Kidney (tissue), 14 donors: ENCODE data around the gene LDLRAD4. TPM values are rescaled to one million over a fixed set of nuclear protein-coding genes. Genes with fewer than 3 reads are reported as not detected.

Source experiments
- DNase-seq, 5 donors: peaks; one replicate each; pipeline ENCODE4 v3.0.0-alpha.2; 2013 to 2020
- FAIRE-seq: peaks from 2 replicates; lab custom pipeline; 2012; peaks lifted over from hg19 to GRCh38; lab: Jason Lieb, UNC
- H3K27ac ChIP-seq, 2 donors: one replicate each; pipeline ENCODE4 v1.7.0; 2013; ENCODE audit warnings: low read depth in 2 of 2, low read length in 2 of 2, inconsistent platforms in 1 of 2
- H3K27me3 ChIP-seq: one replicate; pipeline ENCODE4 v1.7.1; 2013; ENCODE audit warnings: low read length, inconsistent platforms; ENCODE audit not compliant: control insufficient read depth, insufficient read depth
- H3K36me3 ChIP-seq, 3 donors: one replicate each; pipeline versions ENCODE4 v1.7.0 to v1.7.1; 2013; ENCODE audit warnings: low read length in 3 of 3, control low read depth in 1 of 3, inconsistent platforms in 1 of 3; ENCODE audit not compliant: insufficient read depth in 3 of 3, control insufficient read depth in 2 of 3
- H3K4me1 ChIP-seq, 3 donors: one replicate each; pipeline versions ENCODE4 v1.7.0 to v1.7.1; 2013; ENCODE audit warnings: low read length in 3 of 3, inconsistent platforms in 1 of 3, low read depth in 1 of 3; ENCODE audit not compliant: control insufficient read depth in 2 of 3, insufficient read depth in 2 of 3
- H3K4me3 ChIP-seq, 3 donors: one replicate each; pipeline versions ENCODE4 v1.7.0 to v1.8.1; 2013; ENCODE audit warnings: low read length in 3 of 3, control low read depth in 1 of 3, inconsistent platforms in 1 of 3
- H3K9ac ChIP-seq, 3 donors: one replicate each; pipeline versions ENCODE4 v1.7.0 to v1.7.1; 2013; ENCODE audit warnings: low read length in 3 of 3, control low read depth in 1 of 3, inconsistent platforms in 1 of 3
- H3K9me3 ChIP-seq, 3 donors: one replicate each; pipeline versions ENCODE4 v1.7.0 to v1.7.1; 2013; ENCODE audit warnings: low read length in 3 of 3, control low read depth in 1 of 3, inconsistent platforms in 1 of 3; ENCODE audit not compliant: control insufficient read depth in 2 of 3, insufficient read depth in 1 of 3
- intact Hi-C: fragments of 100-400 bp; cut with DNase I; formaldehyde crosslinking; loops from one replicate; pipeline ENCODE4 v1.11.1; 2022
- polyA plus RNA-seq: library from polyadenylated mRNA; stranded (reverse); fragments of 350-450 nt; fragmentation: Illumina TruSeq; extraction: RNeasy Lipid Tissue Mini Kit (QIAGEN cat#74804); gene quantifications from one replicate; pipeline ENCODE4 v1.2.3, GENCODE V29; 2014; ENCODE audit warnings: low read depth, low replicate concordance; ENCODE audit not compliant: insufficient read depth
- total RNA-seq: library from RNA; stranded (reverse); fragmentation: NEBNext Ultra II Directional; extraction: Animal tissue kit (Norgen Biotek cat#: 25700); gene quantifications from one replicate; pipeline ENCODE4 v1.2.1, GENCODE V29; 2021
- TF ChIP-seq, protein P1 (sequence below): IDR thresholded peaks from 3 replicates; pipeline ENCODE4 v1.5.1; 2012; ENCODE audit warnings: mild to moderate bottlenecking, moderate library complexity, borderline replicate concordance; ENCODE audit not compliant: insufficient read depth; ENCODE audit errors: extremely low read depth
- donor health status: control.
- donor health status: control.
- donor health status: control.
- donor health status: control.
- donor health status: control.
- donor health status: DM: yes; HTN: yes; CAD: no.
- donor health status: Normal renal cell carcinoma (clear cell type).

The LDLRAD4 gene
- total and polyA plus RNA-seq, 2 donors from 2014 or later = 2.3 to 42.3 TPM

- Histone ChIP-seq H3K4me3 (no peak overlapping the region), H3K27ac (no peak overlapping the region), H3K27me3 (no peaks in the 10 kb centered on the region), H3K36me3 (no peaks in the 10 kb centered on the region), H3K4me1 (peaks cover 0 to 3% (median 0%) of the 10 kb centered on the region in 3 donors), H3K9ac (no peak overlapping the region), H3K9me3 (no peaks in the 10 kb centered on the region)
- DNase-seq (no peak), FAIRE-seq (no peak)
- intact Hi-C loops = no loop called here
- TF ChIP-seq, protein P1, sequence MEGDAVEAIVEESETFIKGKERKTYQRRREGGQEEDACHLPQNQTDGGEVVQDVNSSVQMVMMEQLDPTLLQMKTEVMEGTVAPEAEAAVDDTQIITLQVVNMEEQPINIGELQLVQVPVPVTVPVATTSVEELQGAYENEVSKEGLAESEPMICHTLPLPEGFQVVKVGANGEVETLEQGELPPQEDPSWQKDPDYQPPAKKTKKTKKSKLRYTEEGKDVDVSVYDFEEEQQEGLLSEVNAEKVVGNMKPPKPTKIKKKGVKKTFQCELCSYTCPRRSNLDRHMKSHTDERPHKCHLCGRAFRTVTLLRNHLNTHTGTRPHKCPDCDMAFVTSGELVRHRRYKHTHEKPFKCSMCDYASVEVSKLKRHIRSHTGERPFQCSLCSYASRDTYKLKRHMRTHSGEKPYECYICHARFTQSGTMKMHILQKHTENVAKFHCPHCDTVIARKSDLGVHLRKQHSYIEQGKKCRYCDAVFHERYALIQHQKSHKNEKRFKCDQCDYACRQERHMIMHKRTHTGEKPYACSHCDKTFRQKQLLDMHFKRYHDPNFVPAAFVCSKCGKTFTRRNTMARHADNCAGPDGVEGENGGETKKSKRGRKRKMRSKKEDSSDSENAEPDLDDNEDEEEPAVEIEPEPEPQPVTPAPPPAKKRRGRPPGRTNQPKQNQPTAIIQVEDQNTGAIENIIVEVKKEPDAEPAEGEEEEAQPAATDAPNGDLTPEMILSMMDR = no peak
Observed at GRCh38 chr18:13485182-13485581, 266.6 kb downstream of the LDLRAD4 start.

GRCh38 chr18:13485604-13486003 lies 267.0 kb downstream of the LDLRAD4 start:
- TF ChIP-seq, protein P1 = no peak
- FAIRE-seq (no peak), DNase-seq (no peak)
- H3K9me3 ChIP-seq = no peaks in the 10 kb centered on the region
- no peaks in the 10 kb centered on the region for H3K36me3 ChIP-seq
- H3K4me3 ChIP-seq = no peak overlapping the region
- H3K9ac ChIP-seq = no peak overlapping the region
- peaks cover 0 to 3% (median 0%) of the 10 kb centered on the region in 3 donors for H3K4me1 ChIP-seq
- intact Hi-C loops = no loop called here
- H3K27ac ChIP-seq = no peak overlapping the region
- H3K27me3 ChIP-seq = no peaks in the 10 kb centered on the region

- no peak for FAIRE-seq
Observed at GRCh38 chr18:13486284-13486683, 267.7 kb downstream of the LDLRAD4 start.

More at GRCh38 chr18:13486284-13486683, 267.7 kb downstream of the LDLRAD4 start:
- peaks cover 0 to 3% (median 0%) of the 10 kb centered on the region in 3 donors for H3K4me1 ChIP-seq
- H3K27ac ChIP-seq = no peak overlapping the region
- H3K27me3 ChIP-seq = no peaks in the 10 kb centered on the region
- no peak overlapping the region for H3K9ac ChIP-seq
- no peak overlapping the region for H3K4me3 ChIP-seq
- no peaks in the 10 kb centered on the region for H3K9me3 ChIP-seq
- DNase-seq = no peak
- no peaks in the 10 kb centered on the region for H3K36me3 ChIP-seq
- TF ChIP-seq, protein P1 = no peak
- intact Hi-C loops = no loop called here
